Transverse colon (tissue), 4 donors: ENCODE measurements around the gene GAS2L1. TPM values are rescaled to one million over a fixed set of nuclear protein-coding genes. Genes with fewer than 3 reads are reported as not detected.

ENCODE experiments used
- DNase-seq: peaks from one replicate; pipeline ENCODE4 v3.0.0-alpha.2; 2019
- H3K27ac ChIP-seq, 4 donors: fragments of 200-600 bp; sonication (generic); 2 replicates each; pipeline ENCODE4 v1.5.1; 2016 to 2018; ENCODE audit warnings: inconsistent platforms in 4 of 4
- H3K27me3 ChIP-seq: fragments of 200-600 bp; sonication (generic); 2 replicates; pipeline ENCODE4 v1.5.1; 2017; ENCODE audit warnings: inconsistent platforms
- H3K36me3 ChIP-seq, 4 donors: fragments of 200-600 bp; sonication (generic); 2 replicates each; pipeline ENCODE4 v1.5.1; 2017 to 2019; ENCODE audit warnings: inconsistent platforms in 4 of 4
- H3K4me1 ChIP-seq, 4 donors: fragments of 200-600 bp; sonication (generic); 2 replicates each; pipeline ENCODE4 v1.5.1; 2017 to 2020; ENCODE audit warnings: inconsistent platforms in 4 of 4
- H3K4me3 ChIP-seq, 4 donors: fragments of 200-600 bp; sonication (generic); 1 replicate in 1 of 4; 2 replicates in 3 of 4; pipeline versions ENCODE4 v1.5.1 to v1.6.1; 2017 to 2019; ENCODE audit warnings: inconsistent platforms in 4 of 4
- H3K9me3 ChIP-seq, 2 donors: fragments of 200-600 bp; sonication (generic); 2 replicates each; pipeline ENCODE4 v1.5.1; 2017 to 2019; ENCODE audit warnings: inconsistent platforms in 2 of 2
- CTCF ChIP-seq, 5 experiments: fragments of 200-600 bp in 3 of 5; fragments of 450-650 bp in 2 of 5; sonication (generic) in 3 of 5; IDR thresholded peaks; 1 replicate in 2 of 5; 2 replicates in 3 of 5; pipeline ENCODE4 v1.5.1; 2016 to 2017; ENCODE audit warnings: antibody characterized with exemption in 5 of 5, inconsistent platforms in 3 of 5, mild to moderate bottlenecking in 2 of 5, moderate library complexity in 1 of 5
- POLR2AphosphoS5 ChIP-seq, 3 donors: sonication (generic); formaldehyde crosslinking; IDR thresholded peaks; one replicate each; pipeline ENCODE4 v1.6.1; 2016; ENCODE audit warnings: antibody characterized with exemption in 3 of 3
- WGBS, 2 donors: methylation state at CpG; one replicate each; pipeline ENCODE4 v1.1.5; 2018; ENCODE audit warnings: low coverage in 1 of 2; 5-methylcytosine and 5-hydroxymethylcytosine counted together
- in situ Hi-C, 4 donors: fragments of 200-750 bp; cut with MboI; loops; one replicate each; pipeline versions ENCODE4 v1.15.0 to v1.15.1; 2017; ENCODE audit warnings: low sequenced_read_pairs in 3 of 4, low pct_ligation_motif_present in 1 of 4, low pct_unique_long_range_greater_than_20kb in 1 of 4
- intact Hi-C: fragments of 100-400 bp; cut with DNase I; formaldehyde crosslinking; loops from one replicate; pipeline ENCODE4 v1.15.1; 2023; ENCODE audit warnings: low total_unique reads
- small RNA-seq, 4 donors: library from RNA; depleted of rRNA; stranded (forward); fragments of <200 nt; gene quantifications; one replicate each; pipeline ENCODE3, GENCODE V24; 2016
- total RNA-seq, 4 donors: library from RNA; depleted of rRNA; stranded (reverse); fragments of >200 nt; gene quantifications; one replicate each; pipeline ENCODE4 v1.1.0, GENCODE V29; 2016

GAS2L1 gene
- total RNA-seq, 4 donors from 2014 or later: 21.1 to 81.0 (median 43.6) TPM

- Histone ChIP-seq H3K27me3 (no peaks in the 10 kb centered on the region), H3K27ac (peak overlapping the region in 1 of 4 donors; percentile 4), H3K9me3 (no peaks in the 10 kb centered on the region), H3K4me1 (peaks cover 9 to 30% (median 13%) of the 10 kb centered on the region in 4 donors), H3K36me3 (peaks cover 0 to 32% (median 10%) of the 10 kb centered on the region in 4 donors), H3K4me3 (no peak overlapping the region)
- WGBS, 2 donors: 40 to 50% methylated on average over 1 to 9 of the region's 9 CpGs
- intact Hi-C loops (loop anchor here (2.0 kb wide), 1 partner anchor 57 kb away; no protein-coding TSS in a partner anchor), in situ Hi-C loops (no loop called here)
- peak; percentile 57 for DNase-seq
- TF ChIP-seq CTCF (IDR thresholded peaks at IDR 0.05) (peak; percentile 51 to 65 (median 56)), POLR2AphosphoS5 (IDR thresholded peaks at IDR 0.05) (no peak)
These were observed 53.0 kb downstream of the GAS2L1 start for GRCh38 chr22:29359469-29359868.

Small RNAs within 50 kb of the gene (small RNA-seq; reads per million reads assigned to genes)
- 0 reads per million in 4 donors for gene MIR3653

Other genes with a start within 250 kb of the GAS2L1 start
- gene C22orf31, start 244.8 kb upstream of the GAS2L1 start, total RNA-seq: not detected
- 10 to 100 TPM in 3 of 4 donors, 1 to 10 TPM in 1; 5.2 to 39.2 (median 20.1) TPM for gene KREMEN1, start 233.6 kb upstream of the GAS2L1 start, total RNA-seq
- 10 to 100 TPM in 1 of 4 donors, 1 to 10 TPM in 1, under 1 TPM in 1, not detected in 1; 0.68 to 53.9 (median 1.9) TPM for gene EMID1, start 100.8 kb upstream of the GAS2L1 start, total RNA-seq
- gene RHBDD3, start 38.7 kb upstream of the GAS2L1 start, total RNA-seq: 100 to 1,000 TPM in 1 of 4 donors, 10 to 100 TPM in 3; 20.9 to 131 (median 31.5) TPM
- gene EWSR1, start 38.4 kb upstream of the GAS2L1 start, total RNA-seq: 100 to 1,000 TPM; 196 to 318 (median 205) TPM
- 1 to 10 TPM in 3 of 4 donors, not detected in 1; 1.2 to 5.0 (median 2.4) TPM for gene RASL10A, start 9.0 kb downstream of the GAS2L1 start, total RNA-seq
- 100 to 1,000 TPM in 2 of 4 donors, 10 to 100 TPM in 2; 45.6 to 107 (median 92.4) TPM for gene AP1B1, start 81.9 kb downstream of the GAS2L1 start, total RNA-seq
- gene RFPL1, start 131.9 kb downstream of the GAS2L1 start, total RNA-seq: not detected
- gene NEFH, start 173.6 kb downstream of the GAS2L1 start, total RNA-seq: under 1 TPM in 3 of 4 donors, not detected in 1; 0.32 to 0.55 (median 0.37) TPM
- gene THOC5, start 247.1 kb downstream of the GAS2L1 start, total RNA-seq: 10 to 100 TPM; 22.4 to 43.7 (median 27.0) TPM